ENCODE data around the gene SLC30A7.

The SLC30A7 gene

GRCh38 chr1:100895540-100896480 is at the start of gene SLC30A7:
Gene SLC30A7 (plus strand): TSS chr1:100896090. CDS start chr1:100896263, 173 bp downstream.
- 0 out of 2 replicates have a peak, but pooled peaks have one; percentile 36 for TF ChIP-seq EP300 (IDR thresholded peaks at IDR 0.05; ENCODE audit: borderline replicate concordance)
- TF ChIP-seq CREB1 (IDR thresholded peaks at IDR 0.05; ENCODE audit: low read depth) = no peak
- peak; percentile 58; the same call in 1 of the 2 replicates for TF ChIP-seq USF1 (IDR thresholded peaks at IDR 0.05)
- peak; percentile 64; the same call in 1 of the 2 replicates for TF ChIP-seq EGR1 (IDR thresholded peaks at IDR 0.05)
- peak; percentile 81; the same call in 1 of the 2 replicates for TF ChIP-seq TAF1 (IDR thresholded peaks at IDR 0.05; ENCODE audit: low read depth)
- TF ChIP-seq ZBTB7A (IDR thresholded peaks at IDR 0.05; ENCODE audit: low read depth) = peak; percentile 54; the same call in 1 of the 2 replicates
- peak; percentile 27; the same call in 1 of the 2 replicates for TF ChIP-seq TEAD4 (IDR thresholded peaks at IDR 0.05)
- no peak for TF ChIP-seq FOXM1 (IDR thresholded peaks at IDR 0.05; ENCODE audit: borderline replicate concordance, low read depth)
- peak; percentile 61; the same call in 1 of the 2 replicates for TF ChIP-seq NFIC (IDR thresholded peaks at IDR 0.05)
- no peak for TF ChIP-seq YY1 (IDR thresholded peaks at IDR 0.05; ENCODE audit: low read depth)
- no peak for TF ChIP-seq TCF12 (IDR thresholded peaks at IDR 0.05; ENCODE audit: low read depth)
- TF ChIP-seq MAX (IDR thresholded peaks at IDR 0.05) = peak; percentile 91
- no peak for TF ChIP-seq CEBPB (IDR thresholded peaks at IDR 0.05)
- TF ChIP-seq REST (IDR thresholded peaks at IDR 0.05; ENCODE audit: low read depth) = no peak
- TF ChIP-seq RAD21 (IDR thresholded peaks at IDR 0.05; ENCODE audit: low read depth) = no peak

- TF ChIP-seq USF1 (IDR thresholded peaks at IDR 0.05) (no peak), YY1 (IDR thresholded peaks at IDR 0.05; ENCODE audit: low read depth) (no peak), EGR1 (IDR thresholded peaks at IDR 0.05) (no peak), RAD21 (IDR thresholded peaks at IDR 0.05; ENCODE audit: low read depth) (no peak), ZBTB7A (IDR thresholded peaks at IDR 0.05; ENCODE audit: low read depth) (no peak)
Observed at GRCh38 chr1:100847361-100848082, 48.4 kb upstream of the SLC30A7 start.

GRCh38 chr1:100851726-100852125 is 44.2 kb upstream of the SLC30A7 start:
- no peak for TF ChIP-seq USF1 (IDR thresholded peaks at IDR 0.05)
- TF ChIP-seq REST (IDR thresholded peaks at IDR 0.05; ENCODE audit: low read depth) = no peak
- no peak for TF ChIP-seq RAD21 (IDR thresholded peaks at IDR 0.05; ENCODE audit: low read depth)
- TF ChIP-seq EGR1 (IDR thresholded peaks at IDR 0.05) = no peak
- no peak for TF ChIP-seq TEAD4 (IDR thresholded peaks at IDR 0.05)
- TF ChIP-seq EP300 (IDR thresholded peaks at IDR 0.05; ENCODE audit: borderline replicate concordance) = no peak
- TF ChIP-seq ZBTB7A (IDR thresholded peaks at IDR 0.05; ENCODE audit: low read depth) = no peak
- no peak for TF ChIP-seq CEBPB (IDR thresholded peaks at IDR 0.05)
- no peak for TF ChIP-seq YY1 (IDR thresholded peaks at IDR 0.05; ENCODE audit: low read depth)
- TF ChIP-seq CREB1 (IDR thresholded peaks at IDR 0.05; ENCODE audit: low read depth) = no peak
- TF ChIP-seq TCF12 (IDR thresholded peaks at IDR 0.05; ENCODE audit: low read depth) = no peak
- no peak for TF ChIP-seq FOXM1 (IDR thresholded peaks at IDR 0.05; ENCODE audit: borderline replicate concordance, low read depth)
- TF ChIP-seq MAX (IDR thresholded peaks at IDR 0.05) = no peak
- no peak for TF ChIP-seq TAF1 (IDR thresholded peaks at IDR 0.05; ENCODE audit: low read depth)
- TF ChIP-seq NFIC (IDR thresholded peaks at IDR 0.05) = no peak

GRCh38 chr1:100852976-100853375 is 42.9 kb upstream of the SLC30A7 start:
- TF ChIP-seq CREB1 (IDR thresholded peaks at IDR 0.05; ENCODE audit: low read depth) (no peak), TAF1 (IDR thresholded peaks at IDR 0.05; ENCODE audit: low read depth) (no peak), ZBTB7A (IDR thresholded peaks at IDR 0.05; ENCODE audit: low read depth) (no peak), FOXM1 (IDR thresholded peaks at IDR 0.05; ENCODE audit: borderline replicate concordance, low read depth) (no peak), CEBPB (IDR thresholded peaks at IDR 0.05) (no peak), NFIC (IDR thresholded peaks at IDR 0.05) (no peak)

Data from Ishikawa (cell line).